ENCODE results near the gene STAT3. TPM values are rescaled to one million over a fixed set of nuclear protein-coding genes. Genes with fewer than 3 reads are reported as not detected.
"Not testable (repeated sequence)": the region's sequence is repeated elsewhere in the genome, so short reads cannot be mapped to it uniquely, and the experiment has no call there.

The STAT3 gene
- polyA plus RNA-seq, 6 donors from 2014 or later, result 89.8 to 112 (median 101) TPM

- not testable (repeated sequence) for H3K27ac Mint-ChIP-seq; H3K36me3 Mint-ChIP-seq; DNase-seq; H3K4me3 Mint-ChIP-seq; ATAC-seq (ENCODE audit: low read depth in 2 of 2); H3K9me3 Mint-ChIP-seq
- H3K27me3 Mint-ChIP-seq, result peaks cover 6 to 34% (median 30%) of the 10 kb centered on the region in 3 donors
- peaks cover 27 to 33% (median 30%) of the 10 kb centered on the region in 3 donors for H3K4me1 Mint-ChIP-seq
Measured at GRCh38 chr17:42417981-42418380, 29.7 kb upstream of the STAT3 start.

DNA sequence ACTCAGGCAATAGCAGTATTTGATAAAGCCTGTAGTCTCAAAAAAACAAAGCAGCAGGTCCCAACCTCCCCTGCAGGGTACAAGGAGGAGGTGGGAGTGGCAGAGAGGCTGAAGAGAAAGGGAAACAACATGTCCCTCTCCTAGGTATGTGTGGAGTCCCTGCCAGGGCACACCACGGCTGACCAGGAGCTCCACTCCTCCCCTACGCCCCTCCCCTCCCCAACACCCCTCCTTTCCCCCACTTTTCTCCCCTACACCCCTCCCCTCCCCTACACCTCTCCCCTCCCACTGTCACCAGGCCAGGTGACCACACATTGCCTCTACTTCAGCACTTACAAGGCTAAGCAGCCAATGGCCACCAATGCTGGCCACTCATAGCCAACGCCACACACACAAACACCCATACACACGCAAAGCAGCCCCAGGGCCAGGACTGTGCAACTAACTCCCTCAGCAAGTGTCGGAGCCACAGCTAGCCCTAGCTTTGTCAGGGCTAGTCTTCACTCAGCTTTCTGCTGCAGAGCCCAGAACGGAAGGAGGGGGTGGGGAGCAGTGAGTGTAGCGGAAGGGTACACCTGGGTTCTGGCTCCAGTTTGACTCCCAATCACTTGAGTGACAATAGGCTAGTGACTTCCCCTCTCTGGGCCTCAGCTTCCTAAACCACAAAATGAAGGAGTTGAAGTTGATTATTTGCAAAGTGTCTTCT is 26.6 kb upstream of the STAT3 start:
- ATAC-seq (ENCODE audit: low read depth in 2 of 2) (peak; percentile 86 to 93), DNase-seq (no peak)
- H3K36me3 Mint-ChIP-seq, result no peaks in the 10 kb centered on the region
- peak overlapping the region in 1 of 6 donors; percentile 74 for H3K27ac Mint-ChIP-seq
- H3K4me1 Mint-ChIP-seq, result peaks cover 18 to 22% (median 22%) of the 10 kb centered on the region in 3 donors
- H3K4me3 Mint-ChIP-seq, result peak overlapping the region in 7 of 8 donors; percentile 51 to 83 (median 62)
- H3K9me3 Mint-ChIP-seq, result no peaks in the 10 kb centered on the region
- peaks cover 0 to 11% (median 6%) of the 10 kb centered on the region in 3 donors for H3K27me3 Mint-ChIP-seq

- no peak overlapping the region for H3K4me3 Mint-ChIP-seq
Measured at GRCh38 chr17:42413464-42414040, 25.3 kb upstream of the STAT3 start.

GRCh38 chr17:42411905-42412679 is 23.9 kb upstream of the STAT3 start:
- no peaks in the 10 kb centered on the region for H3K36me3 Mint-ChIP-seq
- H3K27ac Mint-ChIP-seq, result peak overlapping the region in 1 of 6 donors; percentile 33
- H3K4me1 Mint-ChIP-seq, result peaks cover 23 to 29% (median 29%) of the 10 kb centered on the region in 3 donors
- H3K4me3 Mint-ChIP-seq, result no peak overlapping the region
- ATAC-seq (ENCODE audit: low read depth in 2 of 2), result no peak
- no peak for DNase-seq
- no peaks in the 10 kb centered on the region for H3K9me3 Mint-ChIP-seq
- H3K27me3 Mint-ChIP-seq, result peaks cover 0 to 7% (median 0%) of the 10 kb centered on the region in 3 donors

More at GRCh38 chr17:42413464-42414040, 25.3 kb upstream of the STAT3 start:
- no peaks in the 10 kb centered on the region for H3K36me3 Mint-ChIP-seq
- no peak for ATAC-seq (ENCODE audit: low read depth in 2 of 2)
- peaks cover 18 to 22% (median 22%) of the 10 kb centered on the region in 3 donors for H3K4me1 Mint-ChIP-seq
- H3K27me3 Mint-ChIP-seq, result peaks cover 0 to 7% (median 0%) of the 10 kb centered on the region in 3 donors
- DNase-seq, result no peak
- no peaks in the 10 kb centered on the region for H3K9me3 Mint-ChIP-seq
- H3K27ac Mint-ChIP-seq, result no peak overlapping the region

DNA sequence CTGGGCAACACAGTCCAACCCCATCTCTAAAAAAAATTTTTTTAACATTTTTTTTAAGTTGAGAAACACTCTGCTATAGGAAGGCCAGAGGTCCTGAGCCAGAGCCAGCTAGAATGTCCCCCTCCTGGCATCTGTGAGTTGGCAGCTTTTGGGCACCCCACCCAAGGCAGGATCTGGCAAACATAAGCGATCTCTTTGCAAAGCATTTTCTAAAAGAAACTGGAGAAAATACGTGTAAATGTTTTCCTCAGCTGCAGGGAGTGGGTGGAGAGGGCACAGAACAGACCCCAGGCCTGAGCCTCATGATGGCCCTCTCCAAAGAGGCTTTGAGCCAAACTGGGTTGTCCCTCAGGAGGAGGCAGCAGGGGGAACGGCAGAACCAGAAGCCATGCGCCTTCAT is 23.1 kb upstream of the STAT3 start:
- H3K9me3 Mint-ChIP-seq, result no peaks in the 10 kb centered on the region
- H3K27ac Mint-ChIP-seq, result no peak overlapping the region
- ATAC-seq (ENCODE audit: low read depth in 2 of 2) (no peak), DNase-seq (no peak)
- H3K36me3 Mint-ChIP-seq, result no peaks in the 10 kb centered on the region
- no peak overlapping the region for H3K4me3 Mint-ChIP-seq
- H3K4me1 Mint-ChIP-seq, result peaks cover 23 to 36% (median 29%) of the 10 kb centered on the region in 3 donors
- peaks cover 0 to 7% (median 0%) of the 10 kb centered on the region in 3 donors for H3K27me3 Mint-ChIP-seq

GRCh38 chr17:42410319-42410685 is 22.1 kb upstream of the STAT3 start:
- Mint-ChIP-seq H3K27ac (no peak overlapping the region), H3K4me1 (peaks cover 21 to 39% (median 32%) of the 10 kb centered on the region in 3 donors), H3K27me3 (peaks cover 0 to 7% (median 0%) of the 10 kb centered on the region in 3 donors), H3K4me3 (no peak overlapping the region), H3K36me3 (no peaks in the 10 kb centered on the region), H3K9me3 (no peaks in the 10 kb centered on the region)
- no peak for DNase-seq
- no peak for ATAC-seq (ENCODE audit: low read depth in 2 of 2)

DNA sequence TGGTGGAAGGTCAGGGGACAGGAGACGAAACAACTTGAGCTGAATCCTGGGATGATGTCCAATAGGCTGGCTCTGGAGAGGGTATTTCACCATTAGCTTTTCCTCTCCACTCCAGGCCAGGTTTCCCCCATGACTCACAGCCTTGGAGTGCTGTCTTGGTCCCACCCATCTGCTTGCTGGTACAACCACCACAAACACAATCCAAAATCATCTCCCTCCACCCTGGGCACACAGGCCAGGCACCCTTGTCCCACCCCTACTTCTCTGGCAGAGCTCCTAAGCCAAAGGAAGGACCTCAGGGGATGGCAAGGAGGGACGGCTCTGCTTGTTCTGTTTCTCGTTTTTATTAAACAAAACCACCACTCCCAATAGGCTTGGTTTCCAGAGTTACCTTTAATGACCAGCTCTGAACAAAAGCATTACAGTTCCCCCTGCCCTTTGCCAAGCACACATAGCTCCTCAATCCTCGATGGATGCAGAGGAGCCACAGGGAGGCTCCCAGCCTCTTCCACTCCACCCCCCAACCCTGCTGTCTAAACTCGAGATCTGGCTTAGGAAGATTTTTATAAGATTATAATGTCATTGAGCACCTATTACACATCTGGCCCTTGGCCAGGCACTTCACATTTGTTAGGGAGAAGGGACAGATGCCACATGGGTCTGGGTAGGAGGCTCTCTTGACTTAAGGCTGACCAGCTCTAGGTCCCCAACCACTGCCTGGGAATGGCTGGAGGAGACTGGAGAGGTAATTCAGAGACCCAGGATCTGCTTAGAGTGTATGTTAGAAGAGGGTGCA is 21.5 kb upstream of the STAT3 start:
- ATAC-seq (ENCODE audit: low read depth in 2 of 2), result no peak
- H3K4me3 Mint-ChIP-seq, result no peak overlapping the region
- no peaks in the 10 kb centered on the region for H3K9me3 Mint-ChIP-seq
- H3K27ac Mint-ChIP-seq, result no peak overlapping the region
- H3K27me3 Mint-ChIP-seq, result peaks cover 0 to 7% (median 0%) of the 10 kb centered on the region in 3 donors
- H3K4me1 Mint-ChIP-seq, result peaks cover 15 to 33% (median 26%) of the 10 kb centered on the region in 3 donors
- DNase-seq, result no peak
- H3K36me3 Mint-ChIP-seq, result no peaks in the 10 kb centered on the region

- DNase-seq (no peak), ATAC-seq (ENCODE audit: low read depth in 2 of 2) (no peak)
- peaks cover 0 to 15% (median 9%) of the 10 kb centered on the region in 3 donors for H3K27me3 Mint-ChIP-seq
- no peak overlapping the region for H3K27ac Mint-ChIP-seq
- no peaks in the 10 kb centered on the region for H3K9me3 Mint-ChIP-seq
- H3K36me3 Mint-ChIP-seq, result no peaks in the 10 kb centered on the region
- peaks cover 12 to 22% (median 17%) of the 10 kb centered on the region in 3 donors for H3K4me1 Mint-ChIP-seq
- no peak overlapping the region for H3K4me3 Mint-ChIP-seq
Measured at GRCh38 chr17:42408061-42408460, 19.8 kb upstream of the STAT3 start.

- H3K27me3 Mint-ChIP-seq, result peaks cover 0 to 15% (median 9%) of the 10 kb centered on the region in 3 donors
- peak overlapping the region in 2 of 6 donors; percentile 65 to 78 for H3K27ac Mint-ChIP-seq
- DNase-seq (peak; percentile 52), ATAC-seq (ENCODE audit: low read depth in 2 of 2) (peak; percentile 82 to 89)
- no peaks in the 10 kb centered on the region for H3K9me3 Mint-ChIP-seq
- H3K4me3 Mint-ChIP-seq, result no peak overlapping the region
- peaks cover 12 to 22% (median 17%) of the 10 kb centered on the region in 3 donors for H3K4me1 Mint-ChIP-seq
- no peaks in the 10 kb centered on the region for H3K36me3 Mint-ChIP-seq
Measured at GRCh38 chr17:42407289-42407836, 19.1 kb upstream of the STAT3 start.

DNA sequence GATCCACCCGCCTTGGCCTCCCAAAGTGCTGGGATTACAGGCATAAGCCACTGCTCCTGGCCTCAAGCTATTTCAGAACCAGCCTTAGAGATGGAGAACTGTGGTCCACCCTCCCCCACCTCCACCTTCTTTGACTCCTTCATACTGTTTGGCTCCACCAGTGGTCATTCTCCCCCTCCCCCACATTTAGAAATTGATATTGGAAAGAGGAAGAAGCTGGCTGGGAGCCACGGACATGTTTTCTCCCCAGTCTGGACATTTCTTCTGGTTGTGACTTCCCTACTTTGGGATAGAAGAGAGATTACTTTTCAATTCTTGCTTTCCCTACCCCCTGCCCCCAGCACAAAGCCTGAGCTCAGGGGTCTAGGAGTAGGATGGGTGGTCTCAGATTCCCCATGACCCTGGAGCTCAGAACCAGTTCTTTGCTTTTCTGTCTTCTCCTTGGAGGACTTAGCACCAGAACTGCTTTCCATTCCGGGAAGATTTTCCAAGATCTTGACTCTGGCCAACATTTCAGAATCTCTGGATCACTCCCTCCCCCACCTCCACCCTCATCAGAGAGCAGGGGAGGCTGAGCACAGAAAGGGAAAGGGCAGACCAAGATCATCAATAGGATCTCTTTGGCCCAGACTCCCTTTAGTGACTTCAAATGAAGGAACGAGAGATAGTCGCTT is 18.5 kb upstream of the STAT3 start:
- ATAC-seq (ENCODE audit: low read depth in 2 of 2) (no peak), DNase-seq (no peak)
- H3K9me3 Mint-ChIP-seq, result no peaks in the 10 kb centered on the region
- no peaks in the 10 kb centered on the region for H3K36me3 Mint-ChIP-seq
- peaks cover 9 to 22% (median 13%) of the 10 kb centered on the region in 3 donors for H3K4me1 Mint-ChIP-seq
- peak overlapping the region in 2 of 6 donors; percentile 29 to 77 for H3K27ac Mint-ChIP-seq
- H3K27me3 Mint-ChIP-seq, result peaks cover 0 to 15% (median 9%) of the 10 kb centered on the region in 3 donors
- peak overlapping the region in 1 of 8 donors; percentile 55 for H3K4me3 Mint-ChIP-seq

- no peaks in the 10 kb centered on the region for H3K36me3 Mint-ChIP-seq
- ATAC-seq (ENCODE audit: low read depth in 2 of 2), result peak; percentile 83 to 85
- H3K9me3 Mint-ChIP-seq, result no peaks in the 10 kb centered on the region
- H3K27me3 Mint-ChIP-seq, result peaks cover 0 to 15% (median 9%) of the 10 kb centered on the region in 3 donors
- H3K4me1 Mint-ChIP-seq, result peaks cover 9 to 22% (median 12%) of the 10 kb centered on the region in 3 donors
- H3K27ac Mint-ChIP-seq, result peak overlapping the region in 2 of 6 donors; percentile 42 to 49
- peak overlapping the region in 1 of 8 donors; percentile 47 for H3K4me3 Mint-ChIP-seq
- DNase-seq, result peak; percentile 80
Measured at GRCh38 chr17:42405963-42406495, 17.8 kb upstream of the STAT3 start.

DNA sequence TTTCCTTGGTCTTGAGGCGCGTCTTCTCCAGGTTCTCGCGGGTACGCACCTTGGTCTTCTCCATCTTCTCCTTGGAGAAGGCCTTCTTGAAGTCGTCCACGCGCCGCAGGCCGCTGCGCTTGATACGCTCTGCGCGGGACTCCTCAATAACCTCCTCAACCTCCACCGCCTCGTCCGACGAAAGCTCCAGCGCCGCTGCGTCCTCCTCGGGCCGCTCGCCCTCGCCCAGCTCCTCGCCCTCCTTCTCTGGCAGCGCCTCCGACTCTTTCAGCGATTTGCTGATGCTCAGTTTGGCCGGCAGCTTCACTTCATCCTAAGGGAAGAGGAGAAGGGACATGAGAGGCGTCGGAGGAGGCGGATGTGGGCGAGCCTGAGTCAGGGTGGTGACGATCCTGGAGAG is 16.8 kb upstream of the STAT3 start:
- H3K27me3 Mint-ChIP-seq, result peaks cover 0 to 11% (median 9%) of the 10 kb centered on the region in 3 donors
- DNase-seq (no peak), ATAC-seq (ENCODE audit: low read depth in 2 of 2) (no peak)
- peaks cover 9 to 22% (median 12%) of the 10 kb centered on the region in 3 donors for H3K4me1 Mint-ChIP-seq
- no peaks in the 10 kb centered on the region for H3K36me3 Mint-ChIP-seq
- H3K4me3 Mint-ChIP-seq, result no peak overlapping the region
- peak overlapping the region in 1 of 6 donors; percentile 76 for H3K27ac Mint-ChIP-seq
- H3K9me3 Mint-ChIP-seq, result no peaks in the 10 kb centered on the region
